Cortex of kidney (tissue), 1 donor: ENCODE measurements around the gene CA10.

Experiments
- DNase-seq: peaks from one replicate; lab custom pipeline; 2025; lab: John Stamatoyannopoulos, UW

CA10 gene

DNA sequence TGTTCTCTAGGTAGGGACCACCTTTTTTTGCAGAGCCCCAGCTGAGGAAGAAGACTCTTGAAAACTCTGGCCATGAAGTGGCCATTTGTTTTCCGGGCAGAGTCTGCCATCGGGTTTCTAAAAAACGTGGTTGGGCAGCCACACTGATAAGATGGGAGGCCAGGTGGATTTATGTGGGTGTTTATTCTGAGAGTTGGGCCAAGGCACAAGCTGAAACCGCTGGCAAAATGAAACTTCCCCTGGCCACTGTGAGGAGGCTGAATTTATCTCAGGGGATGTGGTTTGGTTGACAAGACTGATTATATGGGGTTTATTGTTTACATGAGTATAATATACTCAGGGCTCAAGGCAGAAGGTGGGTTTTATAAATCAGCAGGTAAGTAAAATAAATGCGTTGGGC, 476.4 kb downstream of the CA10 start:
- DNase-seq = no peak

- DNase-seq = no peak
Measured at GRCh38 chr17:51677875-51678274, 480.6 kb downstream of the CA10 start.

- no peak for DNase-seq
Measured at GRCh38 chr17:51676691-51677487, 481.6 kb downstream of the CA10 start.

DNA sequence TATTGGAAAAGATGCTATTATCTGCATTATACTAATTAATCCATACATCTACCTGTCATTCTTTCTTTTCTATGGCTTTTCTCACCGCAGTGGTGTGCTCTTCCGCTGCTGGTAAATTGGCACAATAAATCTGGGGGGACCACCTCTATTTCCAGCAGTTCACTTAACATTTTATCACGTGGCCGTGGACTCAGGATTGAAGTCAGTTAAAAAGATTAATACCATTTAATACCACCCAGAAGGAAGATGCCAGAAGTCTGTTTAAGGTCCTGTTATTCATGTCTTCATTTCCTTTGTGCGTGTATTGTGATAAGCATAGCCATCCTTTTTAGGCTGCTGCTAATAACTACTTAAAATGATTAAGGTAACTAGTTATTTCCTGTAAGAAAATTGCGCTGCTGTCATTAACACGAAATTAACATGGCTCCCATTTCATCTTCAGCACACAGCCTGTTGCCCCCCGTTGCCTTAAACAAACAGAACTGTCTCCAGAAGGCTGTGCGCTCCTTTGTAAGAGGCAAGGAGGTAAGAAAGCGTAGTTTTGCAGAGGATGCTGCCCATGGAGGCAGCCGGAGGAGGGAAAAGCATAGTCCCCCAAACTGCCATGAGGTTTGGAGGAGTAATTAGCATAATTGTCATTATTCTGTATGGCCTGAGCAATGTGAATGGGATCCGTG, 483.8 kb downstream of the CA10 start:
- DNase-seq = no peak

- no peak for DNase-seq
Measured at GRCh38 chr17:51673070-51673469, 485.4 kb downstream of the CA10 start.

DNA sequence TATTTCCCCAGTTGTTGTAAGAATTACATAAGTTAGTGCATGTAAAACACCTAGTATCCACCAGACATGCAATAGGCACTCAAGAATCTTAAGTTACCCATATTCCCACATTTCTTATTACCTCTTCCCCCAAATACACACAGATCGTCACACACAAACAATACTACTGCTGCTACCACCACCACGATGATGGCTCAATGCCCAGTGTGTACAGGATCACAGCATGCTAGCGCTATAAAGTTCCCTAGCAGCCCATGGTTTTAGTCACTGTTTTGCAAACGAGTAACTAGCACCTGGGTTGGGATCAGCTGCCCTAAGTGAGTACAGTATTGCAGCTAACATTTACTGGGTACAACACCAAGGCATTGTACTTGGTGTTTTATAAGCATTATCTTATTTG, 486.4 kb downstream of the CA10 start:
- no peak for DNase-seq

GRCh38 chr17:51670899-51671298, 487.6 kb downstream of the CA10 start:
- no peak for DNase-seq

DNA sequence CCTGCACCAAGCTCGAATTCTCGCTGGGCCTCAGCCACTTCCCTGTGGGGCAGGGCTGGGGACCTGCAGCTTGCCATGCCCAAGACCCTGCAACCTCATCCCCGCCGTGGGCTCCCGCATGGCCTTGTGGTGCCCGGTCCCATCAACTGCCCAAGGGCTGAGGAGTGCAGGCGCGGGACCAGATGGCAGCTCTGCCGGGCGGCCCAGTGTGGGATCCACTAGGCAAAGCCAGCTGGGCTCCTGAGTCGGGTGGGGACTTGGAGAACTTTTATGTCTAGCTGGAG, 489.6 kb downstream of the CA10 start:
- no peak for DNase-seq

DNA sequence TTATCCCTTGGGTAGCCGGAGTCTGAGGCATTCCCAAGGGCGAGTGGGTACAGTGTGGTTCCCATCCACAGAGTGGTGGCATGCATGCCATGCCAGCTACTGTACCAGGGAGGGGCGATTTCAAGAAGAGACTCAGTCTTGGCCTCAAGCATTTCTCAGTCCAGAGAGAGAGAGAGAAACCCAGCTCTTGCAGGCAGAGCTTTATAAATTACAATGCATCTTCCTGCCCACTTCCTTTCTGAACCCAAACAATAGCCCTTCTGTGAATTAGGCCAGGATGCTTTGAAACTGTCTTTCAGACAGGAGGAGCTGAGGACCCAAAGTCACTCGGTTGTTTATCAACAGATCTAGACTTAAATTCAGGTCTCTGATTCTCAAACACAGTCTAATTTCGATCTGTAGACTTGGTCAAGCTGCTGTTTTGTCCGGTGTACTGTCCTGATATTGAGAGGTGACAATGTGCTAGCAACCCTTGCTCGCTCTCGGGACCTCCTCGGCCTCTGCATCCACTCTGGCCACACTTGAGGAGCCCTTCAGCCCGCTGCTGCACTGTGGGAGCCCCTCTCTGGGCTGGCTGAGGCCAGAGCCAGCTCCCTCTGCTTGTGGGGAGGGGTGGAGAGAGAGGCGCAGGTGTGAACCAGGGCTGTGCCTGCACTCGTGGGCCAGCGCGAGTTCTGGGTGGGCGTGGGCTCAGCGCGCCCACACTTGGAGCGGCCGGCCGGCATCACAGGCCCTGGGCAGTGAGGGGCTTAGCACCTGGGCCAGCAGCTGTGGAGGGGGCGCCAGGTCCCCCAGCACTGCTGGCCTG, 490.2 kb downstream of the CA10 start:
- no peak for DNase-seq

GRCh38 chr17:51667706-51668083, 490.8 kb downstream of the CA10 start:
- DNase-seq = no peak

DNA sequence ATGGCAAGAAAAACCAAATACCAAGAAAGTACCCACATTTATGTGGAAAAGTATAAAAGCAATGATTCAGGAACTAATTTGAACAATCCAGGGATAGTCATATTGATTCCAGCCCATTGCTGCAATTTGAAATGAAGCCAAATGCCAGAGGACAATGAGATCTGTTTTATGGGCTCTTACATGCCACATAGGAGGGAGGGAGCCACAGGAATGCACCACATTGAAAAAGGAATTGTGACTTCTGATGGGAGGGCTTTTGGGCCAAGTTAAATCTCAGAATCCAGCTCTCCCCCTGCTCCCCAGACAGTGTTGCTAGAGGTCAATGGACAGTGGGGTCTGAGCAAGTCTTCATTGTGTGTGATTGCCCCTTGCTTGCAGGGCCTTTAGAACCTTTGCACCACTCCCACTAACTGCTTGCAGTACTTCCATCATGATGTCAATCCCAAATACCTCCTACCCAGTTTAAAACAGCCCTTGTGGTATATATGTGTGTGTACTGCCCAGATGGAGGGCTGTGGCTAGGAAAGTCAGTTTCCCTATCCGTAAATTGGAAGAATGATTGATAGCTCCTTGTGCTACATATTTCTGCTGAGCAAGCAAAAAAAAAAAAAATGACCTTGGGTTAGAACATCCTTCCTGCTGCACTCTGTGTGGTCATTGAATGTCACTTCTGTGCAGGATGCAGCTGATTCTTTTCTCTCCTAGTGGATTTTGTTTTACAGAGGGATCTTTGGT, 491.4 kb downstream of the CA10 start:
- no peak for DNase-seq

- DNase-seq = no peak
Measured at GRCh38 chr17:51662204-51663056, 496.1 kb downstream of the CA10 start.

- no peak for DNase-seq
Measured at GRCh38 chr17:51661403-51661802, 497.1 kb downstream of the CA10 start.

DNA sequence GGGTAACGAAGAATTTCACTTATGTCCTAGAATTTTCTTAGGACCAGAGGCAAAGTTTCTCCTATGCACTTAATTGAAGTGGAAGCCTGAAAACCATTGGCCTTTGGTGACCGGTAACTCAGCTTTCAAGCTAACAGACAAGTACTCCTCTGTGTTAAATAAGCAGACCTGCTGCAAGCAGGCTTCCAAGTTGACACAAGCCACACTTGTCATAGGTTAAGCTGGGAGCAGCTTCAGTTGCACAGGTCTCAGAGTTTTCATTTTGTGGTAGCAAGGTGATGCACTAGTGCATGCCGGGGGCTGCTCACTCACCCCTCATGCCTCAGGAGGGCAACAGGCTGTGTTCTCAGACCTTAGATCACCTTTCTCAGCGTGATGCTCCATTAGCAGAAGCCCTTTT, 498.2 kb downstream of the CA10 start:
- no peak for DNase-seq

DNA sequence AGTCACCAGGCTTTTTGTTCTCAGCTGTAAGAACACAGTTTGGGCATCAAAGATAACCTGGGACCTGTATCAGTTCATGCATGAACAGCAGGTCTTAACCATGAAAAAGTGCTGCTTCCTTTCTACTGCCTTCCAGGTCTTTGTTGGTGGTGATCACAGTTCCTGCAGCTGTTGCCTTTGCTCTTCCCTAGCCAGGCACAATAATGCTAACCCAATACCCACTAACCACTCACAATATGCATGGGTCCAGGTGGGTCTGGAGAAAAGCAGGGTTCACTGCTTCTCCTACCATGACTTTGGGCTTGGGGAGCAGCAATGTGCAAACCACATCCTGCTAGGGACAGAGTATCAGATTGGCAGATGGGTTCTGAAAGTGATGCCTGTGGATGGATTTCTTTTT, 501.3 kb downstream of the CA10 start:
- no peak for DNase-seq

DNA sequence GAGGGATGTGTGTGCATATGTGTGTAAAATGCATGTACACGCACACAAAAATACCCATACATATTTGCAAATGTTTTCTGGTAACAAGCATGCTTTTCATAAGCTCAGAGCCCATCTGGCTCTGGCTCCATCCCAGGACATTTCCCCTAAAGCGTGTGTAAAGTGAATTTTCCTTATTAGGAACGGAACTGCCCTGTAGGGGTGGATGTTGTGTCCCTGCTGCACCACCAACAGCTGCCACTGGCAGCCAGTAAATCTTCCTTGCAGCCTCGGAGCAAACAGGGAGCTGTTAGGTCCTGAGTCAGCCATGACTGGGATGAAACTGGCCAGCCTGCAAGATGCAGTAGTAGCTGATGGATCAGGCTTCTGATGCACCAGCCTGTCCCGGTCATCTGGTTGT, 504.6 kb downstream of the CA10 start:
- DNase-seq = no peak

DNA sequence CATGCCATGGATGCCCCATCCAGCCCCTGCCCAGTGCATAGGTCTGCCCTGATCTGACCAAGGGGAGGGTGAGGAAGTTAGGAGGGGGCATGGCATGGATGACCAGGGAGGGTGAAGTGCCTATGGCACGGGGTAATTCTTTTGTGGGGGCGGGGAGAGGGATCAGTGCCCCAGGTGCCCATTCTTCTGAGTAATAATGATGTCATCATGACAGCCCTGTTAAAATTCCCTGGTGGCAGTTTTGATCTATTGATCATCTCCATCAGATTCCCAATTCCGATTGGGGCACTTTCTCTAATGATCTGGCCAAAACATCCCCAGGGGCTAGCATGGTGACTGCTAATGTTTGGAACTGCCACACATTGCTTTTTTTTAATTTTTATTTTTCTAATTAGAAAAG, 506.0 kb downstream of the CA10 start:
- no peak for DNase-seq

DNA sequence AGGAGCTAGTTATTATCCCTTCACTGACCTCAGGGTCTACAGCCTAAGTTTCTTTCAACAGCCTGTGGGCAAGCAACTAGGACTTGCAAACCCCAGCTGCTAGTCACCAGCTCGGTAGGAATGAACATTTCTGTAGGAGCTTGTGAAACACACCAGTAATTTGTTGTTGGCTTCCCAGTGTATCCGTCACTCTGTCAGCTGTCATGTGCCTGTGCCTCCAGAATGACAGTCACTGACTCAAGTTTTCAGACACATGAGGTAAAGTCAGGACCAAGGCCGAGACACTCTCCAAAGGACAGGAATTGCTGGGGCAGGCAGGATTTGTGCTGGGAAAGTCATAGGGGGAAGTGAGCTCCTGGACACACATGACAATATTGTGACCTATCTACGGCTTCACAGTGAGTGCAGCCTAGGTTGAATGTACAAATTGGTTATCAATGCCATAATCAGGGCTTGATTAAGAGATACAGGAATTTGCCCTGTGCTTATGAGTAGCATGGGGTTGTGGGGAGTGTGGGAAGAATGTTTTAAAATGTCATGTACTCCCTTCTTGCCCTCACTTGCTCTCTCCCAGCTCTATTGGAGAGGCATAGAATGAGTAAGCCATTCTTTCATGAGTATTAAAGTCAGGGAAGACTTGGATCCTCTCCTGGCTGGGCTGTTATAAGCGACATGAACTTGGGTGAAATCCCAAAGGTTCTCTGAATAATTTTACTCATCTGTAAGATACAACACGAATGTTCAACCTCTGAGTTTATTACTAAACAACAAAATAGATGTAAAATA, 506.8 kb downstream of the CA10 start:
- no peak for DNase-seq

GRCh38 chr17:51650772-51651171, 507.7 kb downstream of the CA10 start:
- no peak for DNase-seq

GRCh38 chr17:51650202-51650601, 508.3 kb downstream of the CA10 start:
- DNase-seq = no peak

DNA sequence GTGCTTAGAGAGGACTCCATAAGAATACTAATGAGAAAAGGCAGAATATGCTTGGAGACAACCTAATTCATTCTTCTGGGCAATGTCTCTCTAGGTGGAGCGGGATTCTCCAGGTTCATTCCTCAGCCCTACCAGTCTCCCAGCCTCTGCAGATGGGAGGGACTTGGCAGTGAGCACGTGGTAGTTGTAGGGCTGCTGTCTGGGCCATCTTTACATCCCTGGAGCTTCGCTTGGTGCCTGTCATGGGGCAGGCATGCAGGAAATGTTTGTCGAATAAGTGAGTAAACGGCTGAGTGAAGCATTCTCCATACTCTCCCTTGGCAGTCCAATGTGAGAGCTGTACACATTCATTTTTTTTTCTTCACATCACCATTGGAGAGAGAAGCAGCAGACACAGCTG, 510.7 kb downstream of the CA10 start:
- no peak for DNase-seq
